SU-DHL-6 (cell line): Measurements from ENCODE around the gene DPY19L1.

Source experiments
- EZH2phosphoT487 ChIP-seq: fragments of 200-600 bp; sonication (generic), shearing (Covaris generic); conservative IDR thresholded peaks from 2 replicates; pipeline ENCODE4 v1.6.1; 2018; ENCODE audit warnings: mild to moderate bottlenecking, antibody characterized with exemption, low read length, moderate library complexity, mixed read lengths
- TF ChIP-seq, protein P1 (sequence below): fragments of 200-600 bp; sonication (generic); IDR thresholded peaks from one replicate; pipeline ENCODE4 v1.5.1; 2017; ENCODE audit warnings: antibody characterized with exemption, mild to moderate bottlenecking, low read length, moderate library complexity; ENCODE audit not compliant: insufficient read depth, poor library complexity, severe bottlenecking

DNA sequence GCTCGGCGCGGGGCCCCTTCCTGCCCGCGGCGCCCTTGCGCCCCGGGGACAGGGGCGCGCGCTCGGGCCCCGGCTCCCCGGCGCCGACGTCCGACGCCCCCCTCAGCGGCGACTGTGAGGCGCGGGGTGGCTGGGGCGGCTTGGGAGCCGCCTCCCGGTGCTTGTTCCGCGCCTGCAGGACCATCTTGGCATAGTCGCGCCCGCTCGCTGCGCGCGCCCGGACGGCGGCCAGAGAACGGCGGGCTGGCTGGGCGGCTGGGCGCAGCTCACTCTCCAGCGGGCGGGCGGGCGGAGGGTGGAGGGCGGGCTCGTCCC lies at the start of gene DPY19L1:
- TF ChIP-seq, protein P1, sequence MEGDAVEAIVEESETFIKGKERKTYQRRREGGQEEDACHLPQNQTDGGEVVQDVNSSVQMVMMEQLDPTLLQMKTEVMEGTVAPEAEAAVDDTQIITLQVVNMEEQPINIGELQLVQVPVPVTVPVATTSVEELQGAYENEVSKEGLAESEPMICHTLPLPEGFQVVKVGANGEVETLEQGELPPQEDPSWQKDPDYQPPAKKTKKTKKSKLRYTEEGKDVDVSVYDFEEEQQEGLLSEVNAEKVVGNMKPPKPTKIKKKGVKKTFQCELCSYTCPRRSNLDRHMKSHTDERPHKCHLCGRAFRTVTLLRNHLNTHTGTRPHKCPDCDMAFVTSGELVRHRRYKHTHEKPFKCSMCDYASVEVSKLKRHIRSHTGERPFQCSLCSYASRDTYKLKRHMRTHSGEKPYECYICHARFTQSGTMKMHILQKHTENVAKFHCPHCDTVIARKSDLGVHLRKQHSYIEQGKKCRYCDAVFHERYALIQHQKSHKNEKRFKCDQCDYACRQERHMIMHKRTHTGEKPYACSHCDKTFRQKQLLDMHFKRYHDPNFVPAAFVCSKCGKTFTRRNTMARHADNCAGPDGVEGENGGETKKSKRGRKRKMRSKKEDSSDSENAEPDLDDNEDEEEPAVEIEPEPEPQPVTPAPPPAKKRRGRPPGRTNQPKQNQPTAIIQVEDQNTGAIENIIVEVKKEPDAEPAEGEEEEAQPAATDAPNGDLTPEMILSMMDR = no peak
- no peak for TF ChIP-seq EZH2phosphoT487
